Stimulated activated CD4-positive, alpha-beta T cell treated with anti-CD3 and anti-CD28 coated beads, Interleukin-4, amount 100 ng/mL, for 4 hours (primary cell): ENCODE measurements around the gene CDH13.
A peak's percentile ranks its signal among the peaks of the same experiment; 100 is the strongest.

Experiments
- DNase-seq, 2 experiments: peaks; one replicate each; pipeline ENCODE4 v3.0.0-alpha.2; 2020

The CDH13 gene

GRCh38 chr16:83797013-83797412 lies 1170.2 kb downstream of the CDH13 start:
- no peak for DNase-seq

DNA sequence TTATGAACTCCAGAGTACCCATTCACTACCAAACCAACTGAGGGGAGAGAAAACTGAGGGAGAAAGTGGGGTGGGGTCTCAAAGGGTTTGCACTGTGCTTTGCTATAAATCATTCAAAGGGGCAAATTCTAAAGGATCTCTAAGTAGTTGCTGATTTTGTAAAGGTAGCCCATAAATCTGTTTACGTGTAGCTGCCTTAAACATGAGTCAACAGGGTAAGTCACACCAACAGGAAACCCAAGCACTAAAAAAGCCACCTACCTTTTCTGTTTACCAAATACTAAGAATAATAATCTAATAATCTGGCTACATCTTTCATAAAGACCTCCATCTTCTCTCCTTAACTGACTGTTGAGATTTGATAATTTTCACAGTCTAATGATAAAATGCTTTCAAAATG lies 1172.6 kb downstream of the CDH13 start:
- DNase-seq = no peak

GRCh38 chr16:83802135-83802534 lies 1175.4 kb downstream of the CDH13 start:
- no peak for DNase-seq

- no peak for DNase-seq
Observed at GRCh38 chr16:83802554-83803205, 1175.9 kb downstream of the CDH13 start.

- no peak for DNase-seq
Observed at GRCh38 chr16:83803811-83804210, 1177.0 kb downstream of the CDH13 start.

GRCh38 chr16:83804366-83804765 lies 1177.6 kb downstream of the CDH13 start:
- no peak for DNase-seq

DNA sequence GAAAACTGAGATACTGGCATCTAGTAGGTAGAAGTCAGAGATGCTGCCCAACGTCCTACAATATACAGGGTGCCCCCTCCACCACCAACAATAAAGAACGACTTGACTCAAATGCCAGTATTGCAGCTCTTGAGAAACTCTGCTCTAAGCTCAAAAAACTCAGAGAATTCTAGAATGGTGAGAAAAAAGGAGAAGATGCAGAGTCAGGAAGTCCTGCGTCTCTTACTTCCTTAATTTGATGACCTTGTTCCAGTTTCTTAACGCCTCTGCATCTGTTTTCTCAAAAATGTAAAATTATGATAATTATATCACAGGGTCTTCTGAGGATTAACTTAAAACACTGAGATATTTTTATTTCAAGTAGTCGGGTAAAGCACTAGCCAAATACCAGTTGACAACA lies 1179.3 kb downstream of the CDH13 start:
- no peak for DNase-seq

- DNase-seq = no peak
Observed at GRCh38 chr16:83806731-83807130, 1180.0 kb downstream of the CDH13 start.

GRCh38 chr16:83807327-83807709 lies 1180.5 kb downstream of the CDH13 start:
- DNase-seq = no peak

GRCh38 chr16:83807710-83808572 lies 1181.2 kb downstream of the CDH13 start, which contains the start of gene HSBP1:
Gene HSBP1, plus strand, starts transcription at chr16:83807978. Its CDS starts 99 bp downstream, at chr16:83808077.
- peak; percentile 92 to 94 for DNase-seq

- DNase-seq = no peak
Observed at GRCh38 chr16:83808573-83809014, 1181.8 kb downstream of the CDH13 start.

- DNase-seq = no peak
Observed at GRCh38 chr16:83809092-83809491, 1182.3 kb downstream of the CDH13 start.

DNA sequence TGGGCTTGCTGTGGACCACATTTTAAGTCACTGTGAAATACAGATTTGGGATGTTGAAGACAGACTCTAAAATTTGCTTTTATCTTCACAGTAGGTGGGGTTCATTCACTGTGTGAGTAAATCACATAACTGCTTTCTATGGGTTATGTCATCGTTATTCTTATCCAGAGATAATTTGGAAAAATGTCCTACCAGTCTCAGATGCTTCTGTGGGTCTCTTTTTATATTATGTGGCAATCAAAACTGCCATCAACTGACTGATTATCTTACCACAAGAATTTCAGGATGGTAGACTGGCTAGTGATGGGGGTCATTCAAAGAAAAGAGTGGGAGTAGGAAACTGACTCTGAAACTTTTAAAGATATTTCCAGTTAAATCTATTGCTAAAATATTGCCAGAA lies 1184.1 kb downstream of the CDH13 start:
- DNase-seq = no peak

- DNase-seq = no peak
Observed at GRCh38 chr16:83813823-83814658, 1187.3 kb downstream of the CDH13 start.

GRCh38 chr16:83814659-83814985 lies 1187.9 kb downstream of the CDH13 start:
- no peak for DNase-seq

DNA sequence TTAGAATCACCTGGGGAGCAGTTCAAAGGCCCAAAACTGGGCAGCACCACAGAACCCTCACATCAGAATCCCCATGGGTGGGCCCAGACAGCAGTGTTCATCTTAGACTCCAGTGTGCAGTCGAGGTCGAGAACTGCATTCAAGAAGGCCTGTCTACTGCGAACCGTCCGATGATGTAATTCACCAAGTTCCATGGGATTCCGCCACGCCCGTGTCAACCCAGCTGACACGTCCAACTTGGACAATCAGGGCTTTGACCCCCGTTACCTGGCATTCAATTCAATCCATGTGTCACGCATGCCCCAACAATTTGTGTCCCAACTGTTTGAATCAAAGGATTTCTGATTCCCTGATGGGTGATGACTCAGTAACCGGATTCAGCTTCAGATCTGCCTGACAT lies 1190.3 kb downstream of the CDH13 start:
- DNase-seq = no peak

DNA sequence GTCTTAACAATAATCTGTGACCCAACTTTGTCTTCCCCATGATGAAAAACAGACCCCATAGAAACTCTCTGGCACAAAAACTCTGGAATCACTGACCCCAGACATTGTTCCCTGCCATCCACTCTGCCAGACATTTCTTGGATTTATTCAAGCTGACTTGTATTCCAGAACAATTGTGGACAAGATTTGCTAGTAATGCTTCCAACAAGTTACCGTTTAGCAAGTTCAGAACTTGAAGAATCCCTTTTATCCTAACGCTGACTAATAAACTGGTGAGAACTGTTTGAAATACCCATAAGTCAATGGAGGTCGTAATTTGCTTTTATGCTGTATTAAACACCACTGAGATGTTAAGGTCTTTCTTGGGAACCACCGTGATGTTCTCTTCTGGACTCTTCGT lies 1191.5 kb downstream of the CDH13 start:
- no peak for DNase-seq

DNA sequence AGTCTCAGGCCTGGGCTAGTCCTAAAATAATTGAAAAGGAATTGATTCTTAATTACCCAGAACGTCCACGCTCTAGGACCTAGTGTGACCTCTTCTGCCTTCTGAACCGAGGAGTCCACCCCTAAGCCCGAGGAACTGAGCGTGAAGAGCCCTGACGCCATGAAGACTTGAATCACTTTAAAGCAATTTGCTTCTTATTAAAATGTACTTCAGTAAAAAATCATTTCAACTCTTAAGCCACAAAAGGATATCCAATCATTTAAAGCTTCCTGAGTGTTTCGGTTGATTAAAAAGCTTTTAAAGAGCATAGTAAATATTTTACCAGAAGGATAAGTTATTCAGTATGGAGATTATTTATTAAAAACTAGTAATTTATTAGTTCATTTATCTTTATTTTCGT lies 1192.6 kb downstream of the CDH13 start:
- no peak for DNase-seq

GRCh38 chr16:83826146-83826913 lies 1199.6 kb downstream of the CDH13 start:
- peak; percentile 68 to 76 for DNase-seq

DNA sequence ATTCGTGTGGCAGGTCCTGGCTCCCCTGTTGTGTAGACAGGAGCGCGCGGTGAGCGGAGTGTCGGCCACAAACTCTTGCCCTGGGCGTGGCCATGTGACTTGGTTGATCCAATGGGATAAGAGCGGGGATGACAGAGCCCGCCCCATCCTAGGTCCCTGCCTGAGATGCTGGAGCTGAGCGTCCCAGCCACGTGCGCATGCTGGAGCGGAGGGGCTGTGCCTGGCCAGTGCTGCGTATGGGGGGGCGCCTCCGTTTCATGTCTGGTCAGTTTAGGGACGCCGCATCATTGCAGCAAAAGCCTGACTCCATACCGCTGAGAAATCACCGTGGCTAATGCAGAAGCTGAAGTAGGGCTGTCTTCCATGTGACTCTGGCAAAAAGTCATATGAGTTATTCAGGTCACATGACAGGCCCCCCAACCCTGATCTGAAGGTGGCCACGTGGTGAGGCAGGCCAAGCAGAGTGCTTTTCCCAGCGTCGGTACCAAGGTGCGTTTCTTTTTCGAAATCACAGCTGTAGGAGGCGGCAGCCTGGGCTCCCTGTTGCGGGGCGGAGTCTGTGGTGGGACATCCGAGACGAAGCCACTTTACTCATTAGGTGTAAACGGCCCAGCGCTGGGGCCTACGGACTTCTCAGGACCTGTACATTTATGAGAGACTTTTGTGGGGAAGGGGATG lies 1203.5 kb downstream of the CDH13 start:
- no peak for DNase-seq

GRCh38 chr16:83830769-83831455 lies 1204.1 kb downstream of the CDH13 start:
- no peak for DNase-seq
